Esophagus (tissue), 2 donors: Measurements from ENCODE around the gene ERLIN1. TPM values are rescaled to one million over a fixed set of nuclear protein-coding genes. Genes with fewer than 3 reads are reported as not detected.

Experiments used
- H3K27ac ChIP-seq, 2 donors: one replicate each; pipeline ENCODE4 v1.5.1; 2013; ENCODE audit warnings: low read depth in 2 of 2, mild to moderate bottlenecking in 2 of 2, inconsistent platforms in 1 of 2, low read length in 1 of 2, moderate library complexity in 1 of 2
- H3K27me3 ChIP-seq, 2 donors: one replicate each; pipeline ENCODE4 v1.6.1; 2013; ENCODE audit warnings: low read length in 2 of 2, control low read depth in 1 of 2, mild to moderate bottlenecking in 1 of 2; ENCODE audit not compliant: insufficient read depth in 2 of 2, control insufficient read depth in 1 of 2
- H3K36me3 ChIP-seq, 2 donors: one replicate each; pipeline ENCODE4 v1.6.1; 2013; ENCODE audit warnings: low read length in 1 of 2; ENCODE audit not compliant: control insufficient read depth in 2 of 2, insufficient read depth in 2 of 2
- H3K4me1 ChIP-seq, 2 donors: one replicate each; pipeline ENCODE4 v1.6.1; 2013; ENCODE audit warnings: low read length in 1 of 2; ENCODE audit not compliant: control insufficient read depth in 2 of 2, insufficient read depth in 2 of 2
- H3K4me3 ChIP-seq, 2 donors: one replicate each; pipeline ENCODE4 v1.5.1; 2013; ENCODE audit warnings: low read length in 2 of 2, mild to moderate bottlenecking in 2 of 2, low read depth in 1 of 2, moderate library complexity in 1 of 2
- H3K9me3 ChIP-seq, 2 donors: one replicate each; pipeline ENCODE4 v1.6.1; 2013; ENCODE audit warnings: mild to moderate bottlenecking in 2 of 2, low read depth in 1 of 2, low read length in 1 of 2, moderate library complexity in 1 of 2; ENCODE audit not compliant: control insufficient read depth in 2 of 2, insufficient read depth in 1 of 2
- WGBS, 2 donors: extraction: QIAGEN DNeasy Blood & Tissue Kit; methylation state at CpG; one replicate each; pipeline ENCODE4 v1.1.7; 2013; 5-methylcytosine and 5-hydroxymethylcytosine counted together
- polyA plus RNA-seq, 2 donors: library from polyadenylated mRNA; stranded (reverse); fragments of 200-250 nt; gene quantifications; one replicate each; pipeline ENCODE4 v1.2.3, GENCODE V29; 2013
- donor health status: healthy with polysubstance abuse.
- donor health status: Bipolar disorder and iron deficiency.

The ERLIN1 gene
- polyA plus RNA-seq, 2 donors: 6.6 to 18.7 TPM

- Histone ChIP-seq H3K4me1 (no peaks in the 10 kb centered on the region), H3K27ac (peak overlapping the region; percentile 35 to 68), H3K9me3 (no peaks in the 10 kb centered on the region), H3K4me3 (no peak overlapping the region), H3K27me3 (no peaks in the 10 kb centered on the region), H3K36me3 (no peaks in the 10 kb centered on the region)
- 85 to 91% methylated on average over 2 of the region's 2 CpGs for WGBS, 2 donors
Observed at GRCh38 chr10:100158044-100158805, 27.6 kb downstream of the ERLIN1 start.

- Histone ChIP-seq H3K4me1 (no peaks in the 10 kb centered on the region), H3K27me3 (no peaks in the 10 kb centered on the region), H3K27ac (peak overlapping the region; percentile 79 to 87), H3K36me3 (peaks cover 0 to 3% of the 10 kb centered on the region in 2 donors), H3K9me3 (no peaks in the 10 kb centered on the region), H3K4me3 (no peak overlapping the region)
Observed at GRCh38 chr10:100157156-100157555, 28.7 kb downstream of the ERLIN1 start.

- WGBS, 2 donors: 93% methylated on average over 5 of the region's 5 CpGs
- Histone ChIP-seq H3K4me1 (no peaks in the 10 kb centered on the region), H3K27me3 (no peaks in the 10 kb centered on the region), H3K9me3 (no peaks in the 10 kb centered on the region), H3K4me3 (no peak overlapping the region), H3K27ac (no peak overlapping the region), H3K36me3 (peaks cover 9 to 10% of the 10 kb centered on the region in 2 donors)
Observed at GRCh38 chr10:100155936-100156335, 29.9 kb downstream of the ERLIN1 start.

GRCh38 chr10:100154666-100155065 lies 31.2 kb downstream of the ERLIN1 start:
- H3K9me3 ChIP-seq: no peaks in the 10 kb centered on the region
- peaks cover 0 to under 1% of the 10 kb centered on the region in 2 donors for H3K4me1 ChIP-seq
- H3K36me3 ChIP-seq: peaks cover 9 to 12% of the 10 kb centered on the region in 2 donors
- WGBS, 2 donors: 84 to 87% methylated on average over 4 of the region's 4 CpGs
- no peak overlapping the region for H3K27ac ChIP-seq
- no peak overlapping the region for H3K4me3 ChIP-seq
- no peaks in the 10 kb centered on the region for H3K27me3 ChIP-seq

- Histone ChIP-seq H3K27ac (no peak overlapping the region), H3K27me3 (no peaks in the 10 kb centered on the region), H3K4me3 (no peak overlapping the region), H3K36me3 (peaks cover 9 to 12% of the 10 kb centered on the region in 2 donors), H3K4me1 (peaks cover 0 to 4% of the 10 kb centered on the region in 2 donors), H3K9me3 (no peaks in the 10 kb centered on the region)
- 81 to 86% methylated on average over 4 of the region's 4 CpGs for WGBS, 2 donors
Observed at GRCh38 chr10:100153239-100153825, 32.5 kb downstream of the ERLIN1 start.

- no peaks in the 10 kb centered on the region for H3K9me3 ChIP-seq
- no peak overlapping the region for H3K27ac ChIP-seq
- no peak overlapping the region for H3K4me3 ChIP-seq
- no peaks in the 10 kb centered on the region for H3K27me3 ChIP-seq
- peaks cover 0 to 8% of the 10 kb centered on the region in 2 donors for H3K4me1 ChIP-seq
- WGBS, 2 donors: 81 to 82% methylated on average over 6 of the region's 6 CpGs
- H3K36me3 ChIP-seq: peaks cover 9 to 12% of the 10 kb centered on the region in 2 donors
Observed at GRCh38 chr10:100151723-100152300, 34.0 kb downstream of the ERLIN1 start.

GRCh38 chr10:100148353-100149211 lies 37.2 kb downstream of the ERLIN1 start:
- 53 to 61% methylated on average over 8 of the region's 8 CpGs for WGBS, 2 donors
- Histone ChIP-seq H3K4me3 (no peak overlapping the region), H3K27ac (peak overlapping the region; percentile 75 to 90), H3K9me3 (no peaks in the 10 kb centered on the region), H3K4me1 (peaks cover 0 to 10% of the 10 kb centered on the region in 2 donors), H3K27me3 (no peaks in the 10 kb centered on the region), H3K36me3 (peaks cover 9 to 12% of the 10 kb centered on the region in 2 donors)

GRCh38 chr10:100146875-100147650 lies 38.8 kb downstream of the ERLIN1 start:
- Histone ChIP-seq H3K27ac (peak overlapping the region in 1 of 2 donors; percentile 26), H3K4me3 (no peak overlapping the region), H3K36me3 (peaks cover 6 to 12% of the 10 kb centered on the region in 2 donors), H3K9me3 (no peaks in the 10 kb centered on the region), H3K4me1 (peaks cover 0 to 10% of the 10 kb centered on the region in 2 donors), H3K27me3 (no peaks in the 10 kb centered on the region)
- WGBS, 2 donors: 13 to 24% methylated on average over 2 of the region's 2 CpGs
